Measurements from ENCODE around the gene HDGFL3.

- TF ChIP-seq GATA2 (IDR thresholded peaks at IDR 0.05; ENCODE audit: low read depth, low read length) (peak; percentile 81), GATA3 (IDR thresholded peaks at IDR 0.05; ENCODE audit: low read depth, low read length) (peak; percentile 32; the same call in 1 of the 2 replicates)
Observed at GRCh38 chr15:83210619-83211018, 3.0 kb upstream of the HDGFL3 start.

Measured in SH-SY5Y (cell line).